Endodermal cell (in vitro differentiated cells): Measurements from ENCODE around the gene SLC25A10. TPM values are rescaled to one million over a fixed set of nuclear protein-coding genes. Genes with fewer than 3 reads are reported as not detected.

Experiments
- DNase-seq: peaks from one replicate; pipeline ENCODE4 v3.0.0-alpha.2; 2017
- H3K27ac ChIP-seq: 2 replicates; pipeline ENCODE4 v1.5.1; 2013; ENCODE audit warnings: mild to moderate bottlenecking, low read depth, low read length, moderate library complexity
- H3K27me3 ChIP-seq: 2 replicates; pipeline ENCODE4 v1.6.1; 2013; ENCODE audit warnings: mild to moderate bottlenecking, low read length, moderate library complexity; ENCODE audit not compliant: insufficient read depth, control insufficient read depth, poor library complexity, severe bottlenecking
- H3K36me3 ChIP-seq: 2 replicates; pipeline ENCODE4 v1.7.0; 2013; ENCODE audit warnings: mild to moderate bottlenecking, low read length, moderate library complexity; ENCODE audit not compliant: control insufficient read depth, insufficient read depth
- H3K4me1 ChIP-seq: one replicate; pipeline ENCODE4 v1.7.0; 2013; ENCODE audit warnings: low read length; ENCODE audit not compliant: control insufficient read depth, insufficient read depth
- H3K4me3 ChIP-seq: 2 replicates; pipeline ENCODE4 v1.5.1; 2013; ENCODE audit warnings: mild to moderate bottlenecking, low read length, moderate library complexity
- H3K9ac ChIP-seq: 2 replicates; pipeline ENCODE4 v1.6.1; 2013; ENCODE audit warnings: mild to moderate bottlenecking, low read length, moderate library complexity; ENCODE audit not compliant: poor library complexity, severe bottlenecking; ENCODE audit errors: extremely low read depth
- H3K9me3 ChIP-seq: 2 replicates; pipeline ENCODE4 v1.6.1; 2013; ENCODE audit warnings: mild to moderate bottlenecking, low read length, moderate library complexity; ENCODE audit not compliant: control insufficient read depth
- H3K27ac Mint-ChIP-seq: 2 replicates; pipeline ENCODE4 v1.8.0; 2020; ENCODE audit warnings: mixed read lengths
- H3K27me3 Mint-ChIP-seq: 2 replicates; pipeline ENCODE4 v1.8.0; 2021; ENCODE audit warnings: mild to moderate bottlenecking, mixed read lengths; ENCODE audit not compliant: insufficient read depth
- H3K36me3 Mint-ChIP-seq: 2 replicates; pipeline ENCODE4 v1.8.0; 2020; ENCODE audit warnings: low read depth, mixed read lengths
- H3K4me1 Mint-ChIP-seq: 2 replicates; pipeline ENCODE4 v1.8.0; 2020; ENCODE audit warnings: mixed read lengths
- H3K4me3 Mint-ChIP-seq: 2 replicates; pipeline ENCODE4 v1.8.0; 2020; ENCODE audit warnings: mild to moderate bottlenecking, moderate library complexity, mixed read lengths
- H3K9me3 Mint-ChIP-seq: 2 replicates; pipeline ENCODE4 v1.8.0; 2020; ENCODE audit warnings: mild to moderate bottlenecking, mixed read lengths
- CTCF ChIP-seq: fragments of 200-600 bp; sonication (generic); conservative IDR thresholded peaks from 2 replicates; pipeline ENCODE4 v1.5.0; 2021; ENCODE audit warnings: antibody characterized with exemption, mild to moderate bottlenecking
- WGBS, 2 experiments: methylation state at CpG; one replicate each; pipeline versions ENCODE4 v1.1.5 to v1.1.7; 2013; ENCODE audit warnings: missing lambda C conversion rate in 2 of 2, mixed read lengths in 1 of 2; ENCODE audit not compliant: insufficient coverage in 1 of 2, insufficient read length in 1 of 2; 5-methylcytosine and 5-hydroxymethylcytosine counted together
- total RNA-seq, 2 donors: library from RNA; stranded (reverse); fragmentation: NEBNext Ultra II Directional in 1 of 2; extraction: Animal tissue kit (Norgen Biotek cat#: 25700) in 1 of 2; gene quantifications; 2 replicates in 1 of 2; 3 replicates in 1 of 2; pipeline ENCODE4 v1.2.1, GENCODE V29; 2021

Gene SLC25A10
- total RNA-seq, 2 donors from 2014 or later = 24.8 to 37.6 TPM

- Mint-ChIP-seq H3K4me1 (peaks cover 6% of the 10 kb centered on the region), H3K4me3 (no peak overlapping the region), H3K27ac (no peak overlapping the region), H3K36me3 (peaks cover 2% of the 10 kb centered on the region), H3K9me3 (no peaks in the 10 kb centered on the region), H3K27me3 (no peaks in the 10 kb centered on the region)
- DNase-seq = no peak
- no peak overlapping the region for H3K27ac ChIP-seq
- no peak overlapping the region for H3K4me3 ChIP-seq
- H3K27me3 ChIP-seq = no peaks in the 10 kb centered on the region
- no peak for TF ChIP-seq CTCF
- H3K36me3 ChIP-seq = no peaks in the 10 kb centered on the region
- WGBS, 2 experiments = 90 to 95% methylated on average over 20 to 33 of the region's 33 CpGs
- no peaks in the 10 kb centered on the region for H3K4me1 ChIP-seq
- H3K9ac ChIP-seq = no peak overlapping the region
- no peaks in the 10 kb centered on the region for H3K9me3 ChIP-seq
Observed at GRCh38 chr17:81720267-81721071, 8.4 kb downstream of the SLC25A10 start.

GRCh38 chr17:81722184-81723120 is 10.4 kb downstream of the SLC25A10 start:
- Mint-ChIP-seq H3K36me3 (peaks cover 2% of the 10 kb centered on the region), H3K27me3 (no peaks in the 10 kb centered on the region), H3K27ac (no peak overlapping the region), H3K4me3 (no peak overlapping the region), H3K4me1 (peaks cover 6% of the 10 kb centered on the region), H3K9me3 (no peaks in the 10 kb centered on the region)
- WGBS, 2 experiments = 84 to 86% methylated on average over 7 to 10 of the region's 10 CpGs
- Histone ChIP-seq H3K9me3 (no peaks in the 10 kb centered on the region), H3K27me3 (no peaks in the 10 kb centered on the region), H3K36me3 (no peaks in the 10 kb centered on the region), H3K9ac (no peak overlapping the region), H3K4me1 (no peaks in the 10 kb centered on the region), H3K4me3 (no peak overlapping the region), H3K27ac (no peak overlapping the region)
- DNase-seq = peak; percentile 53
- TF ChIP-seq CTCF = no peak

GRCh38 chr17:81723651-81724209 is 11.6 kb downstream of the SLC25A10 start:
- peaks cover 6% of the 10 kb centered on the region for H3K4me1 Mint-ChIP-seq
- H3K27me3 Mint-ChIP-seq = no peaks in the 10 kb centered on the region
- H3K27me3 ChIP-seq = no peaks in the 10 kb centered on the region
- H3K9ac ChIP-seq = no peak overlapping the region
- no peak for DNase-seq
- no peaks in the 10 kb centered on the region for H3K9me3 Mint-ChIP-seq
- no peaks in the 10 kb centered on the region for H3K36me3 Mint-ChIP-seq
- no peak overlapping the region for H3K4me3 ChIP-seq
- H3K4me3 Mint-ChIP-seq = no peak overlapping the region
- no peaks in the 10 kb centered on the region for H3K9me3 ChIP-seq
- no peaks in the 10 kb centered on the region for H3K4me1 ChIP-seq
- no peak overlapping the region for H3K27ac Mint-ChIP-seq
- 93 to 94% methylated on average over 11 to 12 of the region's 12 CpGs for WGBS, 2 experiments
- no peaks in the 10 kb centered on the region for H3K36me3 ChIP-seq
- H3K27ac ChIP-seq = no peak overlapping the region
- TF ChIP-seq CTCF = no peak
